Middle frontal gyrus (tissue), 1 donor: ENCODE results near the gene DEGS1.
"Not testable (repeated sequence)": the region's sequence is repeated elsewhere in the genome, so short reads cannot be mapped to it uniquely, and the experiment has no call there.

ENCODE experiments used
- DNase-seq: peaks from one replicate; pipeline ENCODE4 v3.0.0-alpha.2; 2015; ENCODE audit warnings: low spot score; ENCODE audit errors: extremely low spot score

Gene DEGS1

DNA sequence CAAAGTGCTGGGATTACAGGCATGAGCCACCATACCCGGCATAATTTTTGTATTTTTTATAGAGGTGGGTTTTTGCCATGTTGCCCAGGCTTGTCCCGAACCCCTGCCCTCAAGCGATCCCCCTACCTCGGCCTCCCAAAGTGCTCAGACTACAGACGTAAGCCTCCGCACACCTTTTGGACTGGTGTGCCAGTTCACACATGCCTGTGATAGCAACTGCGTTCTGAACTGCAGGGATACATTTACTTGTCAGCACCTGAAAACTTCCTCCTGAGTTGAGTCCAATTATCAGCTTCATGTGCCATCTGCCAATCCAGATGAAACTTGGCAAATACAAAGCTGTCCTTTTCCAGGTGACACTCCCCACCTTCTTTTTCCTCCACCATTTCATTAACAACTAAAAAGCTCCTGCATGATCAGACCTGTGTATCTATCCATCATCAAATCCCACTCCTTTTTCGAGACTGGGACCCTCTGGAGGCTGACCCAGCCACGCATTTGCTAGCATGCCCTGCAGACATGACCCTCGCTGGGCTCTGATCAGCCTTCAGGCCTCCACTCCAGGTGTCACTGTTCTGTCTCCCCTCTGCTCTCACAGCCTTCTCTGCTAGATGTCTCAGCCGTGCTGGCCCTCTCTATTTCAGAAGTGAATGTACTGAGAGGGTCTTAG lies 2.1 kb upstream of the DEGS1 start:
- no peak for DNase-seq

GRCh38 chr1:224181453-224181810 lies 1.6 kb upstream of the DEGS1 start:
- DNase-seq = no peak

GRCh38 chr1:224182057-224182865 lies 779 bp upstream of the DEGS1 start:
- DNase-seq = no peak

- no peak for DNase-seq
These were observed 712 bp downstream of the DEGS1 start for GRCh38 chr1:224183591-224184312.

GRCh38 chr1:224185208-224185607 lies 2.2 kb downstream of the DEGS1 start:
- DNase-seq = no peak

GRCh38 chr1:224188286-224188685 lies 5.2 kb downstream of the DEGS1 start:
- no peak for DNase-seq

DNA sequence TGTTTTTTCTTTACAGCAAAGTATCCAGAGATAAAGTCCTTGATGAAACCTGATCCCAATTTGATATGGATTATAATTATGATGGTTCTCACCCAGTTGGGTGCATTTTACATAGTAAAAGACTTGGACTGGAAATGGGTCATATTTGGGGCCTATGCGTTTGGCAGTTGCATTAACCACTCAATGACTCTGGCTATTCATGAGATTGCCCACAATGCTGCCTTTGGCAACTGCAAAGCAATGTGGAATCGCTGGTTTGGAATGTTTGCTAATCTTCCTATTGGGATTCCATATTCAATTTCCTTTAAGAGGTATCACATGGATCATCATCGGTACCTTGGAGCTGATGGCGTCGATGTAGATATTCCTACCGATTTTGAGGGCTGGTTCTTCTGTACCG lies 6.5 kb downstream of the DEGS1 start:
- no peak for DNase-seq

GRCh38 chr1:224192082-224192788 lies 9.2 kb downstream of the DEGS1 start:
- DNase-seq = no peak

- DNase-seq = no peak
These were observed 10.4 kb downstream of the DEGS1 start for GRCh38 chr1:224193319-224193966.

GRCh38 chr1:224196813-224197600 lies 14.0 kb downstream of the DEGS1 start:
- no peak for DNase-seq

DNA sequence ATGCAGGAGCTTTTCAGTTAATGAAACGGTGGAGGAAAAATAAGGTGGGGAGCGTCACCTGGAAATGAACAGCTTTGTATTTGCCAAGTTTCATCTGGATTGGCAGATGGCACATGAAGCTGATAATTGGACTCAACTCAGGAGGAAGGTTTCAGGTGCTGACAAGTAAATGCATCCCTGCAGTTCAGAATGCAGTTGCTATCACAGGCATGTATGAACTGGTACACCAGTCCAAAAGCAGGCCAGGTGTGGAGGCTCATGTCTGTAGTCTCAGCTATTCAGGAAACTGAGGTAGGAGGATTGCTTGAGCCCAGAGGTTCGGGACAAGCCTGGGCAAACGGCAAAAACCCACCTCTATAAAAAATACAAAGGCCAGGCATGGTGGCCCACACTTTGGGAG lies 15.5 kb downstream of the DEGS1 start:
- DNase-seq = no peak

DNA sequence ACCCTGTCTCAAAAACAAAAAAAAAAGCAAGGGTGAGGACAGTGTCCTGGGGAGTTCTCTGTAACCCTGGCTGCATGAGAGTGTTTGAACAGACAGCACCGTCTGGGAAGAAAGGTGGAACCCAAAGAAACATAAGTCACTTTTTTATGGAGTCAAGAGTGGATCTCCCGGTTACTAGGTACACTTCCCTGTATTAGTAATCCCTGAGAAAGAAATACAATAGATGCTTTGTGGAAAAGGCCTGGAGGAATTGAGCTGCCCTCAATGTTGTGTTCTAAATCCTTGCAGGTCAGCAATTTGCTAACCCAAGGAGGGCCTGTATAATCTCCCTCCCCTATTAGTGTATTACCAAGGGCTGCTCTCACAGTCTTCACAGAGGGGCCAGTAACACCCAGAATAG lies 16.6 kb downstream of the DEGS1 start:
- no peak for DNase-seq

- DNase-seq = no peak
These were observed 18.3 kb downstream of the DEGS1 start for GRCh38 chr1:224201383-224201782.

DNA sequence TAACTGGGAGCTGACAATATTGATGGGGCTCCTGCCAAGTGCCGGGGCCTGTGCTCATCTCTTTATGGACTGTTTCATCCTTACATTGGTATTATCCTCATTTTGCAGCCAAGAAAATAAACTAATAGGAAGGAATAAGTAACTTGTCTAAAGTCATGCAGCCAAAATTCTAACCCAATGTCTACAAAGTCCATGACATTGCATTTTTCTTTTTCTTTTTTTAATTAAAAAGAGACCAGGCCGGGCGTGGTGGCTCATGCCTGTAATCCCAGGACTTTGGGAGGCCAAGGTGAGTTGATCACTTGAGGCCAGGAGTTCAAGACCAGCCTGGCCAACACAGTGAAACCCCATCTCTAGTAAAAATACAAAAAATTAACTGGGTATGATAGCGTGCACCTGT lies 18.8 kb downstream of the DEGS1 start:
- DNase-seq = no peak

DNA sequence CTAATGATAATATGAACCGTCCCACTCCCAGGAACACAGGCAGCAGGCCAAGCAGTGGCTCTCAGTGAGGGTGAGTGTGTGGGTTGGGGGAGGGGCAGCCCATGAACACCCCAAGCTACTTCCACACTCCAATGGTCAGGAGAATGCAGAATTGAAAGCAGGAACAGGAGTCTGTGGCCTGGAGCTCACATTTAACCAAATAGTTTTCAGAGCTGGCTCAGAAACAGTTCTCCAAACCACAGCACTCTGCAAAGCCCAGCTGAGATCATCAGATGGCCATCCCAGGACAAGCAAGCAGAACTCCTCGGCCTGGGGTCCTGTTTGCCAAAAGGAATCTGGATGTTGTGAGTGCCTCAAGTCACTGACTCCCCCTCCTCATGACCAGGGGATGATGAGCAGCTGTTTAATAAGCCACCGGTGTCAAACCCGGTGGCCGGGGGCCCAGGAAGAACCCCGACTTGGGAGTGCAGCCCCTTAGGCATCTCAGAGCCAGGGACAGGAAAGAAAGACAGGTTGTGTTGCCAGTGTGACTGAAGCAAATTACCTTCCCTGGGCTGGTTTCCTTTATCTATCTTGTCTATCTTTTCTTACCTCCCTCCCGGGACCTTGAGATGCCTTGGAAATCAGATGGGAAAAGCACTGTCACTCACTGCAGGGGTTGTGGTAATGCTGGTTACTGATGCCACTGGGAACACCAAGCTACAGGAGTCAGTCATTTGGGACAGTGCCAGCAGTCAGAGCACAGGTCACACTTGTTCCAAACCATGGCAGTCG lies 20.4 kb downstream of the DEGS1 start:
- DNase-seq = no peak

DNA sequence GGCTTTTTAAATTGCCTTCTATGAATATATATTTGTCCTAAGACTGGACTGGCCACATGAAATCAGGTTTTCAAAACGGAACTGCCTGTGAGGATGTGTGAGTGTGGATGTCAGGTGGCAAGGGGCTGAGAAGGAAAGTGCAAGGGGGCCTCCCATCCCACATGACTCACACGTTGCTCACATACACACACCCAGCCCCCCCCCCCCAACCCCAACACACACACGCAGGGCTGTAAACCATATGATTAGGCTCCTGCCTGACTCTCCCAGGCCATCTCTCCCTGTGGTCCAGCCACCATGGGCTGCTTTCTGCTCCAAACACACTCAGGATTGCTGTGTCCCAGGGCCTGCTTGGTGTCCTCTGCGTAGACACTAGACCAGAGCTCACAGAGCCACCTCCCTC lies 22.4 kb downstream of the DEGS1 start:
- DNase-seq = no peak

GRCh38 chr1:224205931-224206538 lies 23.0 kb downstream of the DEGS1 start:
- DNase-seq = not testable (repeated sequence)

DNA sequence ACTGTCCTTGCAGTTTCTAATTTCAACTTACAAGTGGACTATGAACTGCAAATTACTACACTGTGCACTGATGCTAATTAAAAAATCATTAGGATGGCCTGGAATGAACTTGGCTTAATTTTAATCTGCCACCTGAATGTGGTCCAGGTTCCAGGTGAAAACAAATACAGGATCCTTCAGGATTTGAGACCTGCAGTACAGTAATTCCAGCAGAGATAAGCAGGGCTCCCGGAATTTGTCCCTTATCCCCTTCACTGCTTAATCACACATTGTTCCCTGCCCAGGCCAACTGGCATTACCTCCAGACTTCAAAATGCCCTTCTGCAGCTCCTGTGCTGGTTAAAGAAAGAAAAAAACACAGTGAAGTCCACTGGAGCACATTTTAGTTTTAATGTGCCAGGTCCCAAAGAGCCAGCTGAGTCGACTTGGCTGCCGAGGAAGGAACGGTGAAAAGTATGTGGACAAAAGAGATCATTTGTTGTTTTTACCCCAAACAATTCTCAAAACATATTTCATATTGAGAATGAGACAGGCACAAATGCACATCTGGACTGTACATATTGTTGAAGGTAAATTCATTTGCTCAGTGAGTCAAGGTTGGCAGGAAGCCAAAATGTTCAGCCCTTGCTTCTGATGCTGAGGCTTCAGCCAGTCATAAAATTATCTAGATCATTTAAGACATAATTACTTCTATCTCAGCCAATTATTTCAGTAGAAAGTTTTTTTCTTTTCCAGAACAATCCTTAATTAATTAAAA lies 28.3 kb downstream of the DEGS1 start:
- DNase-seq = no peak
